ENCODE measurements around the gene POLR3B.

GRCh38 chr12:106344131-106344530, 13.4 kb upstream of the POLR3B start:
- TF ChIP-seq EZH2 (IDR thresholded peaks at IDR 0.05; ENCODE audit: insufficient read depth, poor library complexity, severe bottlenecking), result no peak
- no peak for TF ChIP-seq EZH2phosphoT487 (IDR thresholded peaks at IDR 0.05; ENCODE audit: insufficient read depth, low read depth)
